Osteocyte (in vitro differentiated cells): ENCODE measurements around the gene THSD4. TPM values are rescaled to one million over a fixed set of nuclear protein-coding genes. Genes with fewer than 3 reads are reported as not detected.

ENCODE experiments used
- DNase-seq: peaks from one replicate; pipeline ENCODE4 v3.0.0; 2021; ENCODE audit warnings: mixed read lengths; ENCODE audit not compliant: unreplicated experiment; ENCODE audit errors: extremely low spot score
- H3K27ac Mint-ChIP-seq: one replicate; pipeline ENCODE4 v1.8.0; 2021; ENCODE audit warnings: mild to moderate bottlenecking, mixed read lengths; ENCODE audit not compliant: unreplicated experiment
- H3K27me3 Mint-ChIP-seq: one replicate; pipeline ENCODE4 v1.8.0; 2021; ENCODE audit warnings: mixed read lengths; ENCODE audit not compliant: unreplicated experiment
- H3K36me3 Mint-ChIP-seq: one replicate; pipeline ENCODE4 v1.8.0; 2021; ENCODE audit warnings: mixed read lengths; ENCODE audit not compliant: unreplicated experiment
- H3K4me1 Mint-ChIP-seq: one replicate; pipeline ENCODE4 v1.8.0; 2021; ENCODE audit warnings: mixed read lengths; ENCODE audit not compliant: unreplicated experiment
- H3K4me3 Mint-ChIP-seq: one replicate; pipeline ENCODE4 v1.8.0; 2021; ENCODE audit warnings: mild to moderate bottlenecking, moderate library complexity, mixed read lengths; ENCODE audit not compliant: unreplicated experiment
- H3K9me3 Mint-ChIP-seq: one replicate; pipeline ENCODE4 v1.8.0; 2021; ENCODE audit warnings: mixed read lengths; ENCODE audit not compliant: unreplicated experiment
- total RNA-seq: library from RNA; stranded (reverse); gene quantifications from 2 replicates; pipeline ENCODE4 v1.2.1, GENCODE V29; 2021
- TF ChIP-seq, protein P1 (sequence below): fragments of 200-600 bp; sonication (generic); IDR thresholded peaks from 2 replicates; pipeline ENCODE4 v1.5.0; 2021; ENCODE audit warnings: antibody characterized with exemption, mild to moderate bottlenecking, moderate library complexity

Gene THSD4
- total RNA-seq, 1 donor from 2014 or later: 5.7 TPM

DNA sequence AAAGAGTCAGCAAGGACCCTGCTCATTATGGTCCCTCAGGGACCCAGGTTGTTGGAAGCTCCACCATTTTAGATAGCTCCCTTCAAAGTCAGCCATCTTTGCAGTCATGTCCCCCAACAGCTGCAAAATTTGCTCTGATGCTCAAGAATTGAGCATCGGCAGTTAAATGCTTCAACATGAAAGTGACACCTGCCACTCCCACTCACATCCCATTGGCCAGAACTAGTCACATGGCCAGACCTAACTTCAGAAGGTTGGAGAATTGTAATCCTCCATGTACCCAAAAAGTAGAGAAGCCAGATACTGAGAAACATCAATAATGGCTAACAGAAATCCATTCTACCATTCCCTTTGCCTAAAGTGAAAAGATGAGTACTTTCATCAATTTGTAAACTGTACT, 523.6 kb downstream of the THSD4 start:
- Mint-ChIP-seq H3K27me3 (peaks cover 14% of the 10 kb centered on the region), H3K36me3 (no peaks in the 10 kb centered on the region), H3K27ac (no peak overlapping the region), H3K4me1 (peaks cover 11% of the 10 kb centered on the region), H3K4me3 (no peak overlapping the region), H3K9me3 (no peaks in the 10 kb centered on the region)
- no peak for DNase-seq
- TF ChIP-seq, protein P1, sequence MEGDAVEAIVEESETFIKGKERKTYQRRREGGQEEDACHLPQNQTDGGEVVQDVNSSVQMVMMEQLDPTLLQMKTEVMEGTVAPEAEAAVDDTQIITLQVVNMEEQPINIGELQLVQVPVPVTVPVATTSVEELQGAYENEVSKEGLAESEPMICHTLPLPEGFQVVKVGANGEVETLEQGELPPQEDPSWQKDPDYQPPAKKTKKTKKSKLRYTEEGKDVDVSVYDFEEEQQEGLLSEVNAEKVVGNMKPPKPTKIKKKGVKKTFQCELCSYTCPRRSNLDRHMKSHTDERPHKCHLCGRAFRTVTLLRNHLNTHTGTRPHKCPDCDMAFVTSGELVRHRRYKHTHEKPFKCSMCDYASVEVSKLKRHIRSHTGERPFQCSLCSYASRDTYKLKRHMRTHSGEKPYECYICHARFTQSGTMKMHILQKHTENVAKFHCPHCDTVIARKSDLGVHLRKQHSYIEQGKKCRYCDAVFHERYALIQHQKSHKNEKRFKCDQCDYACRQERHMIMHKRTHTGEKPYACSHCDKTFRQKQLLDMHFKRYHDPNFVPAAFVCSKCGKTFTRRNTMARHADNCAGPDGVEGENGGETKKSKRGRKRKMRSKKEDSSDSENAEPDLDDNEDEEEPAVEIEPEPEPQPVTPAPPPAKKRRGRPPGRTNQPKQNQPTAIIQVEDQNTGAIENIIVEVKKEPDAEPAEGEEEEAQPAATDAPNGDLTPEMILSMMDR: no peak

GRCh38 chr15:71639471-71639870, 524.2 kb downstream of the THSD4 start:
- no peak for DNase-seq

DNA sequence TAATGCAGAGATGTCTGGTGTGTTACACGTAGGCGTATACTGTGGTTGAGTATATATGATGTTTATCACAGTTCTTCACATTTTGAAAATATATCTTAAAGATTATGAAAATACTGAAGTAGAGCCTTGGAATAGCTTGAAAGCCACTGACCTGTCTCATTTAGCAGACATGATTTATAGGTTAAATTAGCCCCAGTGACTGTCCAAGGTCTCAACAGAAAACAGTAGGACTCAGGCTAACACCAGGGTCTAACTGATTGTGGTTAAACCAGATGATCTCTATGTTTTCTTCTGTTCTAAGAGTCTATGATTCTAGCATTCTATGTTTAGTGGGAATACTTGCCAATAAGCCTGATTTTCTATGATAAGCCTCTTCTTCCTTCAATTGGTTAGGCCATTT, 528.6 kb downstream of the THSD4 start:
- TF ChIP-seq, protein P1: no peak
- Mint-ChIP-seq H3K27me3 (peaks cover 12% of the 10 kb centered on the region), H3K9me3 (no peaks in the 10 kb centered on the region), H3K4me3 (no peak overlapping the region), H3K27ac (no peak overlapping the region), H3K4me1 (no peaks in the 10 kb centered on the region), H3K36me3 (peaks cover 2% of the 10 kb centered on the region)
- DNase-seq: no peak

More at GRCh38 chr15:71639471-71639870, 524.2 kb downstream of the THSD4 start:
- H3K9me3 Mint-ChIP-seq: no peaks in the 10 kb centered on the region
- H3K4me1 Mint-ChIP-seq: peaks cover 9% of the 10 kb centered on the region
- no peaks in the 10 kb centered on the region for H3K36me3 Mint-ChIP-seq
- peaks cover 14% of the 10 kb centered on the region for H3K27me3 Mint-ChIP-seq
- TF ChIP-seq, protein P1: no peak
- no peak overlapping the region for H3K4me3 Mint-ChIP-seq
- H3K27ac Mint-ChIP-seq: no peak overlapping the region

DNA sequence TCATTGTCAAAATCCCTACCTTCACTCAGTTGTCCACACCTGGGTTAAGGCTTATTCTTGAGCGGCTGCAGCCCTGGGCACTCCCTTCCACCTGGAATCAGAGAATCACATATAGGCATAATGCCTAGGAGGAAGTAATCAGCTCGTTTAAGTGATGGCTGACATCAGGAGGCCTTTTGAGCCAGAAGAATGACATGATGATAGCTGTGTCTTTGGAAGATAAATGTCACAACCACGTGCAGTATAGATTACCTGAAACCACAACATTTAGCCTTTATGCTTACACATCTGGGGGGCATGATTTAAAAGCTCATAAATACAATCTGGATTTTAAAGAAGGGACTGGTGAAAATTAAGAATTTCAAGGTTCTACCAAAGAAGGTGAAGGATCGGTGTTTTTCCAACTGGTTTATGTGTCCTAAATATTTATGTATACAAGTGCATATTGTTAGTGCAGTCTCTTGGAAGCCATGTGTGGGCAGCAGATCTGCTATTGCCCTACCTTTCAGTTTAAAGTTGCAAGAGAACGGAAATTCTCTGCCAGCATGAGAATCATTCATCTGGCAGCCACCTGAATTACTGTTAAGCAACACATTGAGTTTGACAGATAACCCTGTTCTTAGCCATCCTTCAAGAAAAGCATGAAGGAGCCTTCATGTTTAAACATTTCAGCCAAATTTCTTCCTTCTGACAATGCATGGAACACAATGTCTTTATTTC, 531.7 kb downstream of the THSD4 start:
- peaks cover 9% of the 10 kb centered on the region for H3K27me3 Mint-ChIP-seq
- H3K4me1 Mint-ChIP-seq: peaks cover 6% of the 10 kb centered on the region
- no peak overlapping the region for H3K27ac Mint-ChIP-seq

GRCh38 chr15:71647487-71647808, 532.2 kb downstream of the THSD4 start:
- no peak for DNase-seq
- H3K36me3 Mint-ChIP-seq: peaks cover 2% of the 10 kb centered on the region
- H3K4me1 Mint-ChIP-seq: peaks cover 7% of the 10 kb centered on the region
- H3K9me3 Mint-ChIP-seq: no peaks in the 10 kb centered on the region
- H3K27me3 Mint-ChIP-seq: peaks cover 9% of the 10 kb centered on the region
- H3K27ac Mint-ChIP-seq: no peak overlapping the region
- H3K4me3 Mint-ChIP-seq: no peak overlapping the region
- TF ChIP-seq, protein P1: no peak

More for the DNA sequence above, 531.7 kb downstream of the THSD4 start:
- DNase-seq: no peak
- TF ChIP-seq, protein P1: no peak
- Mint-ChIP-seq H3K9me3 (no peaks in the 10 kb centered on the region), H3K4me3 (no peak overlapping the region), H3K36me3 (peaks cover 2% of the 10 kb centered on the region)
